Stimulated activated CD8-positive, alpha-beta memory T cell treated with anti-CD3 and anti-CD28 coated beads, Interleukin-15, amount 100 ng/mL, for 4 hours (primary cell): Measurements from ENCODE around the gene EHMT1.

Experiments used
- DNase-seq, 2 donors: peaks; one replicate each; pipeline ENCODE4 v3.0.0-alpha.2; 2020; ENCODE audit warnings: low read depth in 2 of 2

The EHMT1 gene

GRCh38 chr9:137784641-137785513, 166.1 kb downstream of the EHMT1 start:
- no peak for DNase-seq

DNA sequence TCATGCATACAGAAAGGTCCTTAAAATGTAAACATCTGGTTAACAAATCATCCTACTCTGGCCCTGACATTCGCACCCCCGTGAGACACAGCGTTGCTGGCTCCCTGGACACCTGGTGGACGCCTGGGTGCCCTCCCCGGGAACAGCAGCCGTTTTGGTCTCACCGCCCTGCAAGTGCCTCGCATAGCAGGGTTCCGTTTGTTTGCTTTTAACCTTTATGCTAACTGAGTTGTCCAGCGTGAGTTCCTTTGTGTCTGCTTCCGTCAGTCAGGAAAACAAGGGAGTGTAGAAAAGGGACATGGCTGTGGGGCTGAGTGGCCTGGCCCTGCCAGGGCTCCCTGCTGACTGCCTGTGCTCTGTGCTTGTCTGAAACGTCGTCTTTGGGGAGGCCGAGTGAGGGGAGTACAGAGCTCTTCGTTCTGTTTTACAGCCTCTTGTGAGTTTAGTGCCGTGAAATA, 166.9 kb downstream of the EHMT1 start:
- DNase-seq, result no peak

DNA sequence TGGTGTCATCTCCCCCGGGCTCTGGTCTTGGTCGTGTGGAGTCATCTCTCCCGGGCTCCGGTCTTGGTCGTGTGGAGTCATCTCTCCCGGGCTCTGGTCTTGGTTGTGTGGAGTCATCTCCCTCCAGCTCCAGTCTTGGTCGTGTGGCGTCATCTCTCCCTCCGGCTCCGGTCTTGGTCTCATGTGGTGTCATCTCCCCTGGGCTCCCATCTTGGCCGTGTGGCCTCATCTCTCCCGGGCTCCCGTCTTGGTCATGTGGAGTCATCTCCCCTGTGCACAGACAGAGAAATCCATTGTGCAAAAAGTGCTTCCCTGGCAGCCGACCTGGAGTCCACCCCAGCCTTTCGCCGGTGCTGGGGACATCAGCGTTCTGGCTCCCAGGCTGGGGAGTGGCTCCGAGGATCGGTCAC, 167.7 kb downstream of the EHMT1 start:
- DNase-seq, result no peak

DNA sequence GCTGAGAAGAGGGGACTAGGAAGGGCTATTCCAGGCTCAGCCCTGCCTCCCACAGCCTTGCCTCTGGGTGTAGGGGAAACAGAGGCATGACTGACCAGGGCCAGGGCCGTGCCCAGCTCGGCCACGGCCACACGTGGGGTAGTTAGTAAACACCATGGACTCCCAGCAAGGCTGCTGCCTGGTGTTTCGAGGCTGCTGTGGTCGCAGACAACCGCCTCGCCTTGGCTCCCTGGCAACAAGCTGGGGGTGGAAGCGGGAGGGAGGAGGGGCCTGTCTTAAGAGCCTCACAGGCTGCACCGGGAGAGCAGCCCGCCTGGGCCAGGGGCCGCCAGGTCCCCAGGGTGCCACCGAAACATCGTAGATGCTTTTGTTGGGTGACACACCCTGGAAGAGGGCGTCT, 168.6 kb downstream of the EHMT1 start:
- no peak for DNase-seq

DNA sequence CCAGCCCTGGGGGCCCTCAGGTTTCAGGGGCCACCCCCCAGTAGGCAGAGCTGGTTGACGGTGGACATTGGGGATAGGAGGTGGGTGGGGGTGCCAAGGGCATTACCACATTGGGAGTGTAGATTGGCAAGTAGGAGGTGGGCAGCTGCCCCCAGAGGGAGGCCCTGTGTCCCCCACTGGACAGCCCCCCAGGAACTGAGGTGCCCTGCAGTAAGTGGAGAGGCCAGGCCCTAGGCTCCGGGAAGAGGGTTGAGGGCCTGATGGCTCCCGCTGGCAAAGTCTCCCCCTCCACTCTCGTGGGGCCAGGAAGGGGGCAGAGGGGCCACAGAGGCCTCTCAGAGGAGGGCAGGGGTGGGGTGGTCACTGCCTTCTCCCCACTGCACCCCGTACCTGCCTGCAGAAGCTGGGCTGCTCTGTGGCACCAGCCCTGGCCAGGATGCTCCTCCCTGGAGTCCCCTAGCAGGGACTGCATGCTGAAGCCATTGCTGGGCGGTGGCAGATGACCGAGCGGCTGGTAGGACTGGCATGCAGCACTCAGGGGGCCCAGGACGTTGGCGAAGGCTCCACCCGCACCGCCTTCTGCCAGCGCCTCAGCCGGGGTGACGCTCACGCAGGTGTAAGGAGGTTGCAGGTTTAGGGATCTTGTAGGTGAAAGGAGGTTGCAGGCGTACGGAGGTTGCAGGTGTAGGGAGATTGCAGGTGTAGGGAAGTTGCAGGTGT, 169.1 kb downstream of the EHMT1 start:
- DNase-seq, result no peak

DNA sequence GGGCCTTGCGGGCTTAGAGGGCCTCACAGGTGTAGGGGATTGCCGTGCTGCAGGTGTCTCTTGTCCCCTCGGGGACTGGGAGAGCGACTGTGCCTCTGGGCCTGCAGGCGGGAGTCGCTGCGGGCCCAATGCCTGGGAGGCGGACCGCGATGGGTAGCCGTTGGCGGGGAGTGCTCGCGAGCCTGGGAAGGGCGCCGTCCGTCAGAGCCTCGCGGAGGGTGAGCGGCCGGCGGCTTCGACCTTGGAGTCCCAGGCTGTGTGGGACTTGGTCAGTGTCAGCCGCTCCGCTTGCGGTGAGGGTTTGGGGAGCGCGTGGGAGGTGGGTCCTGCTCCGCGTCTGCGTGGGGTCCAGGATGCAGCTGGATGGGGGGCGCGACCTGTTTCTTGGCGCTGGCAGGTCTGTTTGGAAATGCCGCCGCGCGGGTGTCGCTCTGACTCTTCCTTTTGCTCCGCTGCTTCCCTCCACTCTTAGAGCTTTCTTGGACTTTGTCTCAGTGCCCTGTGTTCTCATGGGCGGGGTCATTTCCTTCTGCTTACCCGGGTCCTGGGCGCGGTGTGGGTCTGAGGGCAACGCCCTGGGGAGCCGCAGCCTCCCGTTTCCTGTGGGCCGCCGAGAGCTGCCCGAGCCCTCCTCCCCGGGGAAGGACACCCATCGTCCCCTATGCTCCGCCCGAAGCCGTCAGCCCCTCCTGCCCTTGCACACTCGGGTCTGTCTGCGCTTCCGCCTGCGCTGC, 169.9 kb downstream of the EHMT1 start:
- no peak for DNase-seq

- no peak for DNase-seq
Observed at GRCh38 chr9:137789295-137789895, 170.6 kb downstream of the EHMT1 start.

GRCh38 chr9:137791947-137792346, 173.1 kb downstream of the EHMT1 start:
- DNase-seq, result no peak

- DNase-seq, result no peak
Observed at GRCh38 chr9:137793196-137793841, 174.5 kb downstream of the EHMT1 start.

DNA sequence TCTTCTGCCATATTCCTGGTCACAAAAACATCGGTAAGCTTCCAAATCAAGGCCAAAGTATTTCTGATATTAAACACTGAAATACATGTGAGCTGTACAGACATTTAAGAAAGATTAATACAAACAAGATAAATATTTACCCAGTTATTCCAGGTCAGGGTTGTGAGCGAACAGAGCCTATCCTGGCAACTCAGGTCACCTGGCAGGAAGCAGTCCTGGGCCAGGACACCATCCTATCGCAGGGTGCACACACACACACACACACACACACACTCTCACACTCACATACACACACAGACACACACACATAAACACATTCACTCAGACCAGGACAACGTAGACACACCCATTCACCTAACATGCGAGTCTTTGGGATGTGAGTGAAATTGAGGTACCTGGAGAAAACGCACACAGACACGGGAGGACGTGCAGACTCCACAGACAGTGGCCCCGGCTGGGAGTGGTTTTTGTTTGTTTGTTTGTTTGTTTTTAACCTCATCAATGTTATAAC, 176.4 kb downstream of the EHMT1 start:
- no peak for DNase-seq

GRCh38 chr9:137797206-137798120, 178.7 kb downstream of the EHMT1 start:
- no peak for DNase-seq

DNA sequence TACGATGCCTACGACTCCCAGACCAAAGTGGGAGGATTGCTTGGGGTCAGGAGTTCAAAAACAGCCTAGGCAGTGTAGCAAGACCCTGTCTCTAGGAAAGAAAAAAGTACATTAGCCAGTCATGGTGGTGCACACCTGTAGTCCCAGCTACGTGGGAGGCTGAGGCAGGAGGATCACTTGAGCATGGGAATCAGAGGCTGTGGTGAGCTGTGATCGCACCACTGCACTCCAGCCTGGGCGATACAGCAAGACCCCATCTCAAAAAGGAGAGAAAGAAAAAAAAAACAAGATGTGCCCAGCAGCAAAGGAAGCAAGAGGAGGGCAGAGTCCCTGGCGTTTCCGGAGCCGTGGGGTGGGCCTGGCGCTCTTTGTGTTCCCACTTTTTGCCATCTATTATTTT, 179.3 kb downstream of the EHMT1 start:
- no peak for DNase-seq

DNA sequence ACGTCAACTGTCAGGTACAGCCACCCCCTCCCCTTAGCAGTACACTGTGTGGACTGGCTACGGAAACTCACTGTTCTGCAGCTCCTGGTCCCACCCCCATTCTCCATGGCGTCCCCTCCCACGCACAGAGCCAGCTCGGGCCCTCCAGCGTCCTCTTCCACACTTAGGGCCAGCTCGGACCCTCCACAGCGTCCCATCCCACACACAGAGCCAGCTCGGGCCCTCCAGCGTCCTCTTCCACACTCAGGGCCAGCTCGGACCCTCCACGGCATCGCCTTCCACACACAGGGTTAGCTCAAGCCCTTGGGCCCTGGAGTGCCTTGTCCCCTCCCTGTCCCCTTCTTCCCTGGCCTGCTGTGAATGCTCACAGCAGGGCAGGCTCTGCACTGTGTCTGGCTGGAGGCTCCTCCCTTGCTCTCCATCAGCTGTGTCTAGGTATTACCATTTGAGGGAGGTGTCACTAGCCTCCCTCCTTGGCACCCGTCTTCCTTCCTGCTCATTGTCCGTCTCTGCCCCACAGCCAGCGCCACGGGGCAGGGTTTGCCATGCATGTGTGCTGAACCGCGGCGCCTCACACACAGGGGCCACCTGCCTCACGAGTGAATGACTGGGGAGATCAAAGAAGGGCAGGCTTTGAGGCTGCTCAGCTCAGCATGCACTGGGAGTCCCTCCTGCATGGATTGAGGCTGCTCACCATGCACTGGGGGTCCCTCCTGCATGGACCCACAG, 180.3 kb downstream of the EHMT1 start:
- no peak for DNase-seq

GRCh38 chr9:137799630-137799983, 180.8 kb downstream of the EHMT1 start:
- DNase-seq, result no peak

DNA sequence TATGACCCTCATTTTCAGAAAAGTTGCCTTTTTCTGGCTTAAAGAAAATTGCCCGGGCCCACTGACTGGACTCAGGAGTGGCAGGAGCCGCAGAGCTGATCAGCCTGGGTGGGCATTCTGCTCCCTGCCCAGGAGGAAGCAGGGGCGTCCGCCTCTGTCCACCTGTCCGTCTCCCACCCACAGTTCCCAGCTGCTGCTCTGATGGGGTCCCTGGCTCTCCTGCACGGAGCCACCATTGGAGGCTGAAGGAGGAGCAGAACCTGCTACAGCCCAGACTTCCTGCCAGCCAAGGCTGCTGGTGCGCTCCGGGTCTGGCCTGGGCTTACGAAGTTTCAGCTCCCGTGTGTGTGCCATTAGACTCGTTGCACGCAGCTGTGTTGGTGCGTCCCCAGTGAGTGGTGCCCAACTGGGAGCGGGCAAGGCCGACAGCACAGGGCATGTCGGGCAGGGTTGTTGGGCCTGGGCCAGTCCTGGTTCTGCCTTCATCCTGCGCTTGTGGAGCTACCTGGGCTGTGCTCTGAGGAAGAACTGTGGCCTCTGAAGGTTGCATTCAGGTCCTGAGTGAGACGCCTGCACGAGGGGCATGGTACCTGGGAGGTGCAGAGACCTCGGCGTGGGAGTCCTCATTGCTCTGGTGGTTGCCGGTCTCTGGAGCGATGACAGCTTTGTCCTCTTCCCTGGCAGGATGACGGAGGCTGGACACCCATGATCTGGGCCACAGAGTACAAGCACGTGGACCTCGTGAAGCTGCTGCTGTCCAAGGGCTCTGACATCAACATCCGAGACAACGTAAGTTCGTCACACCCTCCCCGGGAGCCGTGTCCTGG, 181.6 kb downstream of the EHMT1 start:
- DNase-seq, result no peak

DNA sequence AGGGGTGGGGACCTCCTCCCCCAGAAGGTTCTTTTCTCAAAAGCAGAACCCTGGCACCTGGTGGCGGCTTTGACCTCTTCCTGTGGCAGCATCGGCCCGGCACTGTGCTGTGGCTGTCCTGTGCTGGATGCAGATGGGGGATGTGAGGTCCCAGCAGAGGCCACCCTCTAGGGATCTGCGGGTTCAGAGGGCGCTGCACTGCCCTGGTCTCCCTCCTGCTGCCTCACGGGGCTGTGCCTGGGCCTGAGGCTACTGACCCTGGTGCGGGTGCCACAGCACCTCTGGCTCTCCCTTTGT, 182.2 kb downstream of the EHMT1 start:
- no peak for DNase-seq

- no peak for DNase-seq
Observed at GRCh38 chr9:137802021-137802420, 183.2 kb downstream of the EHMT1 start.

DNA sequence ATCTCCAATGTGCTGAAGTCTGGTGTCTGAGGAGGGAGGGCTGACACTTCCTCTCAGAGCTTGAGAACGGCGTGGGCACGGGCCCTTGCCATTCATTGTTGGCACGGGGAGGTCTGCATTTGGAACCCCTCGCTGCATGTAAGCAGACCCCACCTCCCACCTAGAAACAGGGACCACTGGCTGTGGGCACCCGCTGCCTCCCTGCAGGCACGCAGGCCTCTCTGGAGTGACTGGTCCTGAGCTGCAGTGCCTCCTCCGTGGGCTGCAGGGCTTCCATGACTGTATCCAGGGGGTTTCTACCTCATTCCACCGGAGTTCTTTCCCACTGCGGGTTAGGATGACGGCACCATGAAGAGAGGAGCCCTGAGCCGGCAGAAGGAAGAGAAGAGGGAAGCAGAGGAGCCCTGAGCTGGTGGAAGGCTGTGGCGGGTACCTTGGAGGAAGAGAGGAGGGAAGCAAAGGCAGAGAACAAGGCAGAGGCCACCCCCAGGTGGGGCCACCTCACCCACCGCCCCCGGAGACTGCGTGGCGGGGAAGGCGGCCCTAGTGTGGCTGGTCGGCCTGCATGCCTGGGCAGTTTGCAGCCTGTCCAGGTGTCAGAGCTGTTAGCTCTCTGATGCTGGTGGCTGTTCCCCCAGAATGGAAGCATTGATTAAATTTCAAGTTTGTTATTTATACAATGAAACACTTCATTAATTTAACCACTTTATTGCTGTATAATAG, 183.9 kb downstream of the EHMT1 start:
- no peak for DNase-seq
